SK-N-SH treated with all-trans-retinoic acid at 6 μM for 48 hours (cell line): Measurements from ENCODE around the gene PRR11.

Experiments
- ARNTL ChIP-seq: fragments of 450-650 bp; formaldehyde crosslinking; IDR thresholded peaks from 2 replicates; pipeline ENCODE4 v1.5.0; 2020; ENCODE audit warnings: low read depth, mild to moderate bottlenecking, moderate library complexity, borderline replicate concordance
- BACH2 ChIP-seq: fragments of 250-450 bp; sonication (Bioruptor Pico); IDR thresholded peaks from 2 replicates; pipeline ENCODE4 v1.9.0; 2021; ENCODE audit warnings: mild to moderate bottlenecking, borderline replicate concordance
- POU6F1 ChIP-seq: fragments of 250-450 bp; sonication (Bioruptor Pico); IDR thresholded peaks from 2 replicates; pipeline ENCODE4 v1.8.0; 2021; ENCODE audit warnings: low read depth, mild to moderate bottlenecking, moderate library complexity, borderline replicate concordance
- SNAI2 ChIP-seq: fragments of 250-450 bp; sonication (Bioruptor Pico); IDR thresholded peaks from 2 replicates; pipeline ENCODE4 v1.5.0; 2020; ENCODE audit warnings: mild to moderate bottlenecking, moderate library complexity
- TOX ChIP-seq: fragments of 250-450 bp; sonication (Bioruptor Pico); IDR thresholded peaks from 2 replicates; pipeline ENCODE4 v1.8.0; 2021; ENCODE audit warnings: mild to moderate bottlenecking, moderate library complexity, borderline replicate concordance
- ZNF70 ChIP-seq: fragments of 450-650 bp; formaldehyde crosslinking; IDR thresholded peaks from 2 replicates; pipeline ENCODE4 v1.5.0; 2020; ENCODE audit warnings: mild to moderate bottlenecking, moderate library complexity

- TF ChIP-seq ARNTL (CRISPR knock-in tag) (no peak), SNAI2 (no peak), TOX (CRISPR knock-in tag) (no peak), ZNF70 (CRISPR knock-in tag) (no peak), POU6F1 (no peak), BACH2 (no peak)
Measured at GRCh38 chr17:59124665-59125064, 30.9 kb upstream of the PRR11 start.
